Keratinocyte (primary cell): ENCODE results near the gene NFYB.

Source experiments
- EZH2 ChIP-seq: IDR thresholded peaks from one replicate; pipeline ENCODE4 v1.6.1; 2012; ENCODE audit warnings: inconsistent platforms, mild to moderate bottlenecking, low read length, moderate library complexity
- TF ChIP-seq, protein P1 (sequence below), 3 experiments: IDR thresholded peaks in 1 of 3; conservative IDR thresholded peaks in 1 of 3; optimal IDR thresholded peaks in 1 of 3; 2 replicates in 2 of 3; 3 replicates in 1 of 3; pipeline versions ENCODE3 to v1.5.1; 2011; ENCODE audit warnings: low read length in 3 of 3, mild to moderate bottlenecking in 3 of 3, moderate library complexity in 2 of 3, control low read depth in 1 of 3, inconsistent platforms in 1 of 3; ENCODE audit not compliant: insufficient read depth in 2 of 3; ENCODE audit errors: extremely low read depth in 1 of 3

DNA sequence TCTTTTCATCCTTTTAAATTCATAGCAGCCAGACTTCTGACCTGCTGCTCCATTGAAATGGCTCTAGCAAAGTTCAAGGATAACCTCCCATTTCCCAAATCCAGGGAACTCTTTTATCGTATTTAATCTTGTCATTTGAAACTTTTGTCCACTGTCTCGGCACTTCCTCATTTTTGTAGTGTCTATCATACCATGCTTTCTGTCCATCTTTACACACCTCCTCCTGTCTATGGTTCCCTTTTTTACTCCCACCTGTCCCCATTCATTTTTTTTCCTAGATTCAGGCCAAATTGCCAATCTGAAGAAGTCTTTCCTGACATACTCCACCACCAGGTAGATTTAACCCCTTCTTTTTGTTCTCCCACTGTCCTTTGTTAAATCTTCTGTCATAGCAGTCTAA lies 31.0 kb downstream of the NFYB start:
- TF ChIP-seq, protein P1, sequence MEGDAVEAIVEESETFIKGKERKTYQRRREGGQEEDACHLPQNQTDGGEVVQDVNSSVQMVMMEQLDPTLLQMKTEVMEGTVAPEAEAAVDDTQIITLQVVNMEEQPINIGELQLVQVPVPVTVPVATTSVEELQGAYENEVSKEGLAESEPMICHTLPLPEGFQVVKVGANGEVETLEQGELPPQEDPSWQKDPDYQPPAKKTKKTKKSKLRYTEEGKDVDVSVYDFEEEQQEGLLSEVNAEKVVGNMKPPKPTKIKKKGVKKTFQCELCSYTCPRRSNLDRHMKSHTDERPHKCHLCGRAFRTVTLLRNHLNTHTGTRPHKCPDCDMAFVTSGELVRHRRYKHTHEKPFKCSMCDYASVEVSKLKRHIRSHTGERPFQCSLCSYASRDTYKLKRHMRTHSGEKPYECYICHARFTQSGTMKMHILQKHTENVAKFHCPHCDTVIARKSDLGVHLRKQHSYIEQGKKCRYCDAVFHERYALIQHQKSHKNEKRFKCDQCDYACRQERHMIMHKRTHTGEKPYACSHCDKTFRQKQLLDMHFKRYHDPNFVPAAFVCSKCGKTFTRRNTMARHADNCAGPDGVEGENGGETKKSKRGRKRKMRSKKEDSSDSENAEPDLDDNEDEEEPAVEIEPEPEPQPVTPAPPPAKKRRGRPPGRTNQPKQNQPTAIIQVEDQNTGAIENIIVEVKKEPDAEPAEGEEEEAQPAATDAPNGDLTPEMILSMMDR (optimal IDR thresholded peaks at IDR 0.05 in 1 of 3, IDR thresholded peaks at IDR 0.05 in 1 of 3, conservative IDR thresholded peaks at IDR 0.05 in 1 of 3; ENCODE audit: extremely low read depth in 1 of 3, insufficient read depth in 2 of 3, low read length in 3 of 3), result no peak
- TF ChIP-seq EZH2, result no peak
